Ramos (cell line): ENCODE results near the gene TRPV5.

Experiments
- in situ Hi-C: fragments of 300-500 bp; cut with MboI; formaldehyde crosslinking; loops from one replicate; pipeline ENCODE4 v1.14.3; 2022; ENCODE audit warnings: low sequenced_read_pairs; ENCODE audit not compliant: unreplicated experiment

TRPV5 gene

DNA sequence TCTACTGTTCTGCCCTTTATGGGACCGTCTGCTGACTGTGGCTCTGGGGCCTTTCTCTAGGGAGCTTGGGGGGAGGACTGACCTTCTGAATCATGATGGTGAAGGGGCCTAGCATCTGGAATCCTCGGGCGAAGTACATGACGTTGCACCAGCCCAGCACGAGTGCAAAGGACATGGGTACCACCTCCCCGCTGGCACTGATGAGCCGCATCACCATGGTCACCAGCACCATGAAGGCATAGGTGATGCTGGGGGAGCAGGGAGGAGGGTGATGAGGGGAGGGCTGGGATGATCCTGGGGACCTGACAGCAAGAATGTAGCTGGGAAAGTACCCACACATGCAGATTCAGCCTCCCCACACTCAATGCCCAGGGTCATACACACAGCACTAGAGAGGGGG is 59.1 kb downstream of the TRPV5 start:
- in situ Hi-C loops = loop anchor here (10.0 kb wide), 1 partner anchor 340 kb away; no protein-coding TSS in a partner anchor

- in situ Hi-C loops = loop anchor here (10.0 kb wide), 1 partner anchor 341 kb away; no protein-coding TSS in a partner anchor
Observed at GRCh38 chr7:142873871-142874270, 59.7 kb downstream of the TRPV5 start.

- in situ Hi-C loops = loop anchor here (10.0 kb wide), 1 partner anchor 341 kb away; no protein-coding TSS in a partner anchor
Observed at GRCh38 chr7:142873281-142873784, 60.2 kb downstream of the TRPV5 start.

DNA sequence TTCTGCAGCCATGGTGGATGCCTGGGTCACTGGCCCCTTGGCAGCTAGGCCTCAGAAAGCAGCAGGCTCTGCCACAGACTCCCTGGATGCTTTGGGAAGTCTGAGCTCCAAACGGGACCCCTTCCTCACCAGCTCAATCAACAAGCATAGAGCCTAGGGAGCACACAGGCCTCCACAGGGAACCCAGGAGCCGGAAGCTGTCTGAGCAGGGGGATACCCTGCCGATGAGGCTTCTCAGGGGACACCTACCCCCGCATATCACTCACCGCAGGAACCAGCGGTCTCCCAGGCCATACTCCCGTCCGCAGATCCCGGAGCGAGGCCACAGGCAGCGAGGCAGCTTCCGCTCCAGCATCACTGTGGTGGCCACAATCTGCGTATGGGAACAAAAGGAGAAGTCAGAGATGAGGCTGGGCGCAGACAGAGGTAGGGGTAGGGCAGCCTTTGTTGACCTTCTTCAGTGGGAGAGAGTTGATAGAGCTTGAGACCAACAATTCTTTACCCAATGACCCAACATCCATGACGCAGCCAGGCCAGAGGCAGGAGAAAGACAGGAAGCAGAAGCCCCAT is 61.4 kb downstream of the TRPV5 start:
- in situ Hi-C loops = loop anchor here (10.0 kb wide), 1 partner anchor 343 kb away; no protein-coding TSS in a partner anchor

- in situ Hi-C loops = loop anchor here (10.0 kb wide), 1 partner anchor 343 kb away; no protein-coding TSS in a partner anchor
Observed at GRCh38 chr7:142871260-142872105, 62.1 kb downstream of the TRPV5 start.

DNA sequence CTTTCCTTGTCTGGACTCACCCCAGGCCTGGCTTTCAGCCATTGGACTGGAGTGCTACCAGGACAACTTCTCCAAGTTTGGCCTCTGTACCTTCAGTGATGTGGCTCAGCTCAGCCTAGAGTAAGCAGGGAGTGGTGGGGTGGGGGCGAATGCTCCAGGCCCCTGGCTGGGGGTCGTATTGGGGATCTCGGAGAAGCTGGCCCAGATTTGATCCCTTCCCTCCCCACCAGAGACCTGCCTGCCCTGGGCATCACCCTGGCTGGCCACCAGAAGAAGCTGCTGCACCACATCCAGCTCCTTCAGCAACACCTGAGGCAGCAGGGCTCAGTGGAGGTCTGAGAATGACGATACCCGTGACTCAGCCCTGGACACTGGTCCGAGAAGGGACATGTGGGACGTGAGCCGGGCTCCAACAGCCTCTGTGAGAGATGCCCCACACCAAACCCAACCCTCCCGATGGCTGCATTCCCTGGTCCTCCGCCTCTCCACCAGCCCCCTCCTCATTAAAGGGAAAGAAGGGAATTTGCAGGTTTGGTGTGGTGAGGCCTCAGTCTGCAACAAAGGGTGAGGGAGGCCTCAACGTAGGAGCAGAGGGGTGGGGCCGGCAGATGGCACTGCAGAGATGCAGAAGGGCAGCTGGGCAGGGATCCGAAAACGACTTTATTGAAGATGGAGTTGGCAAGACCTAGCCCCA is 62.8 kb downstream of the TRPV5 start:
- in situ Hi-C loops = loop anchor here (10.0 kb wide), 1 partner anchor 344 kb away; no protein-coding TSS in a partner anchor

DNA sequence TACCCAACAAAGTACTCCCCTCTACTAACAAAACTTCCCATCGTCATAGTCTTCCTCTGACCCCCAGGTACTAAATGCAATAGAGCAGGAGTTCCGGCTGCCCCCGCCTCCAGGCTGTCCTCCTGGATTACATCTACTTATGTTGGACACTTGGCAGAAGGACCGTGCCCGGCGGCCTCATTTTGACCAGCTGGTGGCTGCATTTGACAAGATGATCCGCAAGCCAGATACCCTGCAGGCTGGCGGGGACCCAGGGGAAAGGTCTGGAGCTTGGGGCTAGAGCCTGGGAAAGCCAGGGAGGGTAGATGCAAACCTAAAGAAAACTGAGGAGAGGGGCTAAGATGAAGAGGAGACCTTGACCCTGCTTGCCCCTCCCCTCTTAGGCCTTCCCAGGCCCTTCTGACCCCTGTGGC is 63.4 kb downstream of the TRPV5 start:
- in situ Hi-C loops = loop anchor here (10.0 kb wide), 1 partner anchor 345 kb away; no protein-coding TSS in a partner anchor

GRCh38 chr7:142869434-142869833 is 64.1 kb downstream of the TRPV5 start:
- in situ Hi-C loops = no loop called here

DNA sequence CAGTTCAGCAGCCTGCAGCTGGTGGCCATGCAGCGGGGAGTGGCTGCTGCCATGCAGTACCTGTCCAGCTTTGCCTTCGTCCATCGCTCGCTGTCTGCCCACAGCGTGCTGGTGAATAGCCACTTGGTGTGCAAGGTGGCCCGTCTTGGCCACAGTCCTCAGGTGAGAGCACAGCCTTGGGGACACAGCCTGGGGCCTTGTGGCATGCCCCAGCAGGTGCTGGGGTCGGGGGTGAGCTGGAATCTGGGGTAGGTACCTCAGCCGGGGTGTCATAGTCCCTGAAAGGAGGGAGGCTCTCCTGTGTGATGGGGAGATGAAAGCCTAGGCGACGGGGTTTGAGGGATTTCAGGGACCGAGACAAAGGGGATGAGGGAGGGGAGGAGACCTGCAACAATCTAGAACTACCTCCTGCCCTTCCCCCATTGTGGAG is 64.5 kb downstream of the TRPV5 start:
- in situ Hi-C loops = no loop called here

GRCh38 chr7:142868188-142868985 is 65.2 kb downstream of the TRPV5 start:
- in situ Hi-C loops = no loop called here

DNA sequence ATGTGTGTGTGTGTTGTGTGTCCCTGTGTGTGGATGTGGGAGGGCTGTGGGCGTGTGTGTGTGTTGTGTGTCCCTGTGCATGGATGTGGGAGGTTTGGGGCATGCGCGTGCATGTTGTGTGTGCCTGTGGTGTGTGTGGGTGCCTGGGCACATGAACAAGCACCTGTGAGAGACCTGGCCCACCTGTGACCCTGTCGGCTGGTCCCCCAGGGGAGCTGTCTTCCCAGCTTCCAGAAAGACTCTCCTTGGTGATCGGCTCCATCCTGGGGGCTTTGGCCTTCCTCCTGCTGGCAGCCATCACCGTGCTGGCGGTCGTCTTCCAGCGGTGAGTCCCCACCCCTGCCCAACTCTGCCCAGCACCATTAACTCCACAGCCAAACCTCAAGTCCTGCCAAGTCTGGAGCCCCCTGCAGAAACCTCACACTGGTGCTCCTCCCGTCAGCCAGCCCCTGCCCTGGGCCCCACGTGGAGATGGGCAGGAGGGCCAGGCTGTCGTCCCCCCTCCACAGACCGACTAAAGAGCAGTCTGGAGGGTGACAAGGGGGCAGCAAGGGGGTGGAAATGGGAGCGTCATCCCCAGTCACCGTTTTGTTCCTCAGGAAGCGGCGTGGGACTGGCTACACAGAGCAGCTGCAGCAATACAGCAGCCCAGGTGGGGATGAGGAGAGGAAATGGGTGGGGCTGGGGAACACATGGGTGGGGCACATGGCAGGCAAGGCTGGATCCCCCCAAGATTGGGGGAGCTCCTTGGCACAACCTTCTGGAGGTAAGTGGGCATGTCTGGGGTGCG is 66.0 kb downstream of the TRPV5 start:
- in situ Hi-C loops = no loop called here

GRCh38 chr7:142867097-142867378 is 66.5 kb downstream of the TRPV5 start:
- in situ Hi-C loops = no loop called here

- in situ Hi-C loops = no loop called here
Observed at GRCh38 chr7:142866361-142867096, 67.0 kb downstream of the TRPV5 start.

DNA sequence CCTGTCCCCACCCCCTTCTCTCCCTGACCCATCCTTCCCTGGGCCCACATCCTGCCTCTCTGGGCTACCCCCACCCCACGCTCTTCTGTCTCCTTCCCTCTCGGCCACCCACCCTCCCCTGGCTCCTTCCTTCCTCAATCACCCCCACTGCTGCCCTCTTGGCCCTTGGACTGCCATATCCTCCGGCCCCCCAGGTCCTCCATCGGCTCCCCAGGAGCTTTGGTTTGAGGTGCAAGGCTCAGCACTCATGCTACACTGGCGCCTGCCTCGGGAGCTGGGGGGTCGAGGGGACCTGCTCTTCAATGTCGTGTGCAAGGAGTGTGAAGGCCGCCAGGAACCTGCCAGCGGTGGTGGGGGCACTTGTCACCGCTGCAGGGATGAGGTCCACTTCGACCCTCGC is 67.8 kb downstream of the TRPV5 start:
- in situ Hi-C loops = no loop called here

DNA sequence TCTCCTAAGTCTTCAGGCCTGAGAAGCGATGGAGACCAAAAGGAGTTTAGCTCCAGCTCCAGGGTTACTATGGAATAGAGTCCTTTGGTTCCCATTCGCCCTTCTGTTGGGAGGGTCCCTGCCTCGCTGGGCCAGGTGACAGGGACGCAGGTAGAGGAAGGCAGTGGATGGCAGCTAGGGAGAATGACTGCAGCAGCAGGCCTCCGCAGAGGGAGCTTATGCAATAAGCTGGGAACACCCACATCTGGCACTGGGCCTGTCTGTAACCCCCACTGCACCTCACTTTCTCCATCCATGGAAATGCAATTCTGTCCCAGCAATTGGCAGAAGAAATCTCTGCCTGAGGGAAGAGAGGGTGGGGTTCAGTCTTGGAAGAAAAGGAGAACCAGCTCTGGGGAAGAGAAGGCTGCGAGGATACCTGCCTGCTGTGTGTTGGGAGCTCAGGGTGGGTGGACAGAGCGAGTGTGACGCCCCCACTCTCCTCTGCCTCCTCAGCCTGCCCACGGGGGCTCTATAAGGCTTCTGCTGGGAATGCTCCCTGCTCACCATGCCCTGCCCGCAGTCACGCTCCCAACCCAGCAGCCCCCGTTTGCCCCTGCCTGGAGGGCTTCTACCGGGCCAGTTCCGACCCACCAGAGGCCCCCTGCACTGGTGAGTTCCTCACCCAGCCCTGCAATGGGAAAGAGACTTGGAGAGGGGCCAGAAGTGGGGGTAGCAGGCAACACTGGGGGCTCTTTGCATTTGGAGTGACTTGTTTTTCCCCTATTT is 68.4 kb downstream of the TRPV5 start:
- in situ Hi-C loops = no loop called here

- in situ Hi-C loops = no loop called here
Observed at GRCh38 chr7:142863891-142864685, 69.5 kb downstream of the TRPV5 start.

DNA sequence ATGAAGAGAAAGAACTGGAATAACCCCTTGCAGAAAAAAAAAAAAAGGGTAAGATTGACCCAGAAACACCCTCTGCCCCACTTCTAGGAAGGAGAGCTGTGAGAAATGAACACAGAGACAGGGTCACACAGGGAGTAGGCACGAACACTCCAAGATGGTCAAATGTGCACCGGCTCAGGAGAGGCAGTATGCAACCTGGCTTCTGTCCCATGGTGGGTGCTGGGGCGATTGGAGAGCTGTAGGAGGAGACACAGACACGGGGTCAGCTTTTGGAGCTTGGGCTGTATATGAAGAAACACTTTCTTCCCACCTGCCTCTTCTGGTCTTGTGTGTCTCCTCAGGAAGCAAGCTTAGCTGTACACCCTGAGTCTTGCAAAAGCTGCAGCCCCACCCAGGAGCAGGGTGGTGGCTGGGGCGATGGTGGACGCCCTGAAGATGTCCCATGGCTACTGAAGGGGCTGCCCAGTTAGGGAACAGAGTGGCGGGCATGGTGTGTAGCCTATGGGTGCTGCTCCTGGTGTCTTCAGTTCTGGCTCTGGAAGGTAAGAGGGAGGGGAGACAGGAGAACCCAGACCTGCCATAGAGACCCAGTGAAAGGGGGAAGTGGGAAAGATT is 70.7 kb downstream of the TRPV5 start:
- in situ Hi-C loops = no loop called here
